SHP77 treated with DMSO at 0.1 percent for 48 hours (cell line): Measurements from ENCODE around the gene VENTX.

Experiments used
- DNase-seq: peaks from one replicate; lab custom pipeline; 2025; lab: John Stamatoyannopoulos, UW

The VENTX gene

DNA sequence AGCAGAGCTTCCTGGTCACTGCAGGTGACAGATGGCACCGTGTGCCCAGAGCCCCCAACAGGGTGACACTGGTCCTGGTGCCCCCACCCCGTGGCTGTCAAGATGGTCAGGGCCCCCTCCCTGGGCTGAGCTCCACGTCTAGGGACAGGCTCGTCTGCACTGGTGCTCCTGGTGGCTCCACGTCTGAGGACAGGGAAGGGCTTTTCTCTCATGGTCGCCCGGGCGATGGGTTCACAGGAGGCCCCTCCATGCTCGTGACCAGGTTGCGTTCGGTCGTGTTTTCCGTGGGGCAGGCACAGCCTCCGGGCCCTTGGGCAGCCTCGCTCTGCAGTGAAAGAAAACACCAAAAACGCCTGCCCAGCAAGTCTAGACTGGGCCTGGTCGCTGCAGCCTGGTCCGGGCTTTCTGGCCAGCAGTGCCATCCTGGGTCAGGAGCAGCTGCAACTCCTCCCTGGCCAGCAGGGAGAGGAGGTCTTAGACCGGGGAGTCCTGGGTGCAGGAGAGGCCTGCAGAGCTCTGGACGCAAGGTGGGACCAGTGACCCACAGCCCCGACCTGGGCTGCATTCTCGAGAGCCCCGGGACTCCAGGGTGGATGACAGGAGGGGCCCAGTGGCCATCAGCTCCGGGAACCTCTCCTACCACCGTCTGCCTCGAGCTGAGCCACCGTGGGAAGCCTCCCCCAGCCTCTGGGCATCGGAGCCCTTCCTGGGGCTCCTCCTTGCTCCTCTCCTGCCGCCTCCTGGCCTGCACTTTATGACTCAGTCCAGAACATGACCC lies 35.5 kb upstream of the VENTX start:
- DNase-seq, result no peak

DNA sequence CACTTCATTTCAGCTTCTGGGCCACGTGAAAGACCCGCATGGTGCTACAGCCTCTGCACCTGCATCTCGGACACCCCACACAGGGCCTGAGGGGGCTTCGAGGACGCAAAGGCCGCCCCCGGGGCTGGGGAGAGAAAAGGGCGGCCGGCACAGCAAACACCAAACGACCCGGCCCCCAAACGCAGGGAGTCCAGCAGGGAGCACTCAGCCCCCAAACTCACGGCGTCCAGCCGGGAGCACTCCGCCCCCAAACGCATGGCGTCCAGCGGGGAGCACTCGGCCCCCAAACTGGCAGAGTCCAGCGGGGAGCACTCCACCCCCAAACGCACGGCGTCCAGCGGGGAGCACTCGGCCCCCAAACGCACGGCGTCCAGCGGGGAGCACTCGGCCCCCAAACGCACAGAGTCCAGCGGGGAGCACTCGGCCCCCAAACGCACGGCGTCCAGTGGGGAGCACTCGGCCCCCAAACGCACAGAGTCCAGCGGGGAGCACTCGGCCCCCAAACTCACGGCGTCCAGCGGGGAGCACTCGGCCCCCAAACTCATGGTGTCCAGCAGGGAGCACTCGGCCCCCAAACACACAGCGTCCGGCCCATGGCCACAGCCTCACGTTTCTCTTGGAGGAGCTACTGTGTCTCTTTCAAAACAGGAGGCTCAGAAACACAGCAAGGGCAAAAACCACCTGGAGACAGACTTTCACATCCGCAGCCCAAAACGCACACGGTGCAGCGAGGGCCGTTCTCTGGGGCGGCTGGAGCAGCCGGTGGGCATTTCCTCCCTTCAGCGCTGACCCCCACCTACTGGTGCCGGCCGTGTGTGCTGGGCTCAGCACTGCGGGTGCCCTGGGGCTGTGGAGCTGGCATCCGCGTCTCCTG lies 34.6 kb upstream of the VENTX start:
- no peak for DNase-seq

DNA sequence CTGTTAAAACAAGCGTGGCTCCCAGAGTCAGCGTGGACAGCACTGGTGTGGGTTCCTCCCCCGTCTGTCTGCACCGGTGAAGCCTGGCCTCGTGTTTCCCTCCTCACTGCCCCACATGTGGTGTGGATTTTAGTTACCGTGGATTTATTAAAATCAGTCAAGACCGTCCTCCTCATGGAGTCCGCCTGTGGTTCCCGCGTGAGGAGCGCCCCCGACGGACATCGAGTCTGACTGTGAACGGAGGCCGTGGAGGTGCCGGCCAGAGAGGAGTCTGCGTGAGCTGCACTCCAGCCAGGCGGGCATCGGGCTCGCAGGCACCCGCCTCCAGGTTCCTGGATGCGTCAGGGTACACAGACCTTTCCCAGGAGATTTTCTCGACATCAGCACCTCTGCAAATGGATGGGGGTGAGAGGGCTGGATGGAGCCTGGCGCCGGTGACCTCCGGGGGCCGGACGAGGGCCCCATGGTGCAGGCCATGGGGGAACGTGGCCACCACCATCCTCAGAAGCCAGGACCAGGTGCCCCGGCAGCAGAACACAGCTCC lies 33.9 kb upstream of the VENTX start:
- no peak for DNase-seq

DNA sequence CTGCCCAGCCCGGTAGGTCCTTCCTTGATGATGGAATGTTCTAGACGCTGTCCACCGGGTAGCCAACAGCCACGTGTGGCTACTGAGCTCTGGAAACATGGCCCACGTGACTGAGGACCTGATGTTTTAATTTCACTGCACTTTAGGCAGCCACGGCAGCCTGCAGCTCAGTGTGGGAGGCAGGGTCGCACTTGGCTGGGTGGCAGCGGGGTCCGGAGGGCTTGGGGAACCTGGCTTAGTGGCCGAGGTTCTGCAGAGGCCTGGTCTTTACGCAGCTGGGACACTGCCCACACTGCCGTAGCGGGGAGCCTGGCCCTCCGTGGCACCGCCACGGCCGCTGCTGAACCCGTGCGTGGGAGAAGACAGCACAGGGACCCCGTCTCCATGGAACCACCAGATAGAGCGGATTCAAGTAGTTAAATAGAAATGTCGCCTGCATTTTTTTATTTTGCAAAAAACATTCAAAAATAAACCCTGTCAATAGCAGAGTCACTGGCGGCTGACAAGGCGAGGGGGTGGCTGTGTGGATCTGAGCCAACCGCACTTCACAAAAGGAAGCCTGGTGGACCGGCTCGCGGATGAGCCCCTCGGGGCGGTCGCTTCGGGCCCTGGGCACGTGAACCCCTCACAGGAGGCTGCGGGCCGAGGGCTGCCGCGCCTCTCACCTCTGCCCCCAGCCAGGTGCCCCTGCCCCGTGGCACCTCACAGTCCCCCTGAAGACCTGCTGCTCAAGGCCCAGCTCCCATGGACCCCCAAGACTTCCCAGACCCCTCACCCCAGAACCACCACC lies 33.2 kb upstream of the VENTX start:
- DNase-seq, result no peak

- no peak for DNase-seq
These were observed 32.5 kb upstream of the VENTX start for GRCh38 chr10:133205146-133205545.

DNA sequence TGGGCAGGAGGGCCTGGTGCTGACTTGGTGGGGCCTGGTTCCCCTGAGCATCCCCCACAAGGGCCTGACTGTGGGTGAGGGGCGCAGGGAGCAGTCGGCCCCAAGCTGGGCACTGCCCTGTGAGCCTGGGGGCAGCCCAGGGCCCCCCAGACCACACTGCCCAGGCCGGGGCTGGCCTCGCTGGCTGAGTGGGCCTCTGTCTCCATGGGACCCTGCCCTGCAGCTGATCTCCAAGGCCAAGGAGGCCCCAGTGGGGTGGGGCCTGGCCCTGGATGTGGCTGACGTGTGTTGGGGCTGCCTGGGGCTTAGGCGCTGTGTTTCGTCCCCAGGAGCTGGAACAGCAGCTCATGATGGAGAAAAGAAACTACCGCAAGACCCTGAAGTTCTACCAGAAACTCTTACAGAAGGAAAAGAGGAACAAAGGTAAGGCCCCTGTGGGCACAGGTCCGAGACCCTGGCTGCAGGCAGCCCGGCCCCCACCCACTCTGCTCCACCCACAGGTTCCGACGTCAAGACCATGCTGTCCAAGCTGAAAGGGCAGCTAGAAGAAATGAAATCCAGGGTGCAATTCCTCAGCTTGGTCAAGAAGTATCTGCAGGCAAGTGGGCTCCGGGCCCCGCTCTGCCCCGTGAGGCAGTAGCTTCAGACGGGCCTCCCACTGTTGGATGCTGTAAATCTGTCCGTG lies 31.2 kb upstream of the VENTX start:
- DNase-seq, result no peak

DNA sequence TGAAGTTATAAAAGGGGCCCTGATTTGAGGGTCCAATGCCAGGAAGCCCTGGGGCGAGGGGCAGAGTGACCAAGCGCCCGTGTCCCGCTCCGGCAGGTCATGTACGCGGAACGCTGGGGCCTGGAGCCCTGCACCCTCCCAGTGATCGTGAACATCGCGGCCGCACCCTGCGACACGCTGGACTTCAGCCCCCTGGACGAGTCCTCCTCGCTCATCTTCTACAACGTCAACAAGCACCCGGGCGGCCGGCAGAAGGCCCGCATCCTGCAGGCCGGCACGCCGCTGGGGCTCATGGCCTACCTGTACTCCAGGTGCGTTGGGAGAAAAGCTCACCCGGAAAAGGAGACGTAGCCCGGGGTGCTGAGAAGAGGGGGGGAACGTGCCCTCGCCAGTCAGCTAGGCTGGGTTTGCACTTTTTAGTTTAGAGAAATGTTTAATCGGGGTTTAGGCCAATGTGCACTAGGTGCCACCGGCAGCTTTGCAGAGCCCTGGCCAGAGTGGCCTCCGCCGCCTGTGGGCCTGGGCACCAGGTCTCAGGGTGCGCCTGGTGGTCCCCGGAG lies 30.5 kb upstream of the VENTX start:
- DNase-seq, result no peak

GRCh38 chr10:133207627-133208026 lies 30.0 kb upstream of the VENTX start:
- no peak for DNase-seq

DNA sequence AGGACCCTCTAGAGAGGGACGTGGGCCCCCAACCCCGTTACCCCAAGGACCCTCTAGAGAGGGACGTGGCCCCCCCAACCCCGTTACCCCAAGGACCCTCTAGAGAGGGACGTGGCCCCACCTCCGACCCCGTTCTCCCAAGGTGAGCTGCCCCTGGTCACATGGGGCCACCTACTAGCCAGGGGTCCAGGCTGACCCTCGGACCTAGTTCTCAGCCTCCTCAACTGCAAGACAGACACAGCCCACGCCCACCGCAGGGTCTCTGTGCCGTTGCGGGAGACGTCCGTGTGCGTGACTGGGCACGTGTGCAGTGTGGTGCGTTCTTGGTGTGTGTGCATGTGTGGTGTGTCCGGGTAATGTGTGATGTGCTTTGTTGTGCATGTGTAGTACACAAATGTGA lies 29.2 kb upstream of the VENTX start:
- no peak for DNase-seq

DNA sequence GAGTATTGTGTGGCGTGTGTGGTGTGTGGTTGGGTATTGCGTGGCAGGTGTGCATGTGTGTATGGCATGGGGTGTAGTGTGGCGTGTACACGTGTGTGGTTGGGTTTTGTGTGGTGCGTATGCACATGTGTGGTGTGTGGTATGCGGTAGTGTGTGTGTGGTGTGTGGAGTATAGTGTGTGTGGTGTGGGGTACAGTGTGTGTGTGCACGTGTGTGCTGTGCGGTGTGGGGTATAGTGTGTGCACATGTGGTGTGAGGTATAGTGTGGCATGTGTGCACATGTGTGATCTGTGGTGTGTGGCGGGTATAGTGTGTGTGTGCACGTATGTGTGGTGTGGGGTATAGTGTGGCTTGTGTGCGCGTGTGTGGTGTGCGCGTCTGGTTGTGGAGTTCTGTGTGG lies 28.5 kb upstream of the VENTX start:
- no peak for DNase-seq

- no peak for DNase-seq
These were observed 28.0 kb upstream of the VENTX start for GRCh38 chr10:133209641-133210040.

DNA sequence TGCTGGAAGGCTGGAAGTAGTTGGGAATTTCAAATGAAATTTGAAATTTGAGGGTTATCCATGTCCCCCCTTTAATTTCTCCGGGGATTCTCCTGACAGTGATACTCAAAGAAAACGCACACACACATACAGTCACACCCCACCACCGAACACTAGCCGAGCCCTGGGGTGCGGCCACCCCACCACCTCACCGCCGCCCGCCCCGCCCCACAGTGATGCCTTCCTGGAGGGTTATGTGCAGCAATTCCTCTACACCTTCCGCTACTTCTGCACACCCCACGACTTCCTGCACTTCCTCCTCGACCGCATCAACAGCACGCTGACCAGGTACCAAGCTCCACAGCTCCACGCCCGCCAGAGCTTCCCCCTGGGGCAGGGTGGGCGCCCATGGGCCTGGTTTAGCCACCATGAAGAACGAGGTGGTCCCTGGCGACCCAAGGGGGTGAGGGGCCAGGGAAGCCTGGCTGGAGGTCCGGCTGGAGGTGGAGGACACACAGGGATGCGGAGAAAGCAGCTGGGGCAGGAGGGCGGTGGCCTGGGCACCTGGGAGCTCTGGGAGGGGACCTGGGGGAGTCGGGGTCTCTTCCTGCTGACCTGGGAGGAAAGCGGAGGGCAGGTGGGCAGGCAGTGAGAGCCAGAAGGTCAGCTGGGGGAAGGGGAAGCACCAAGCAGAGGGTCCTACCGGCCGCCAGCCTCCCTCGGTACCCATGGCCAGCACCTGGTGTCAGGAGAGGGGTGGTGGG lies 27.1 kb upstream of the VENTX start:
- DNase-seq, result no peak

GRCh38 chr10:133211141-133211830 lies 26.4 kb upstream of the VENTX start:
- DNase-seq, result no peak

DNA sequence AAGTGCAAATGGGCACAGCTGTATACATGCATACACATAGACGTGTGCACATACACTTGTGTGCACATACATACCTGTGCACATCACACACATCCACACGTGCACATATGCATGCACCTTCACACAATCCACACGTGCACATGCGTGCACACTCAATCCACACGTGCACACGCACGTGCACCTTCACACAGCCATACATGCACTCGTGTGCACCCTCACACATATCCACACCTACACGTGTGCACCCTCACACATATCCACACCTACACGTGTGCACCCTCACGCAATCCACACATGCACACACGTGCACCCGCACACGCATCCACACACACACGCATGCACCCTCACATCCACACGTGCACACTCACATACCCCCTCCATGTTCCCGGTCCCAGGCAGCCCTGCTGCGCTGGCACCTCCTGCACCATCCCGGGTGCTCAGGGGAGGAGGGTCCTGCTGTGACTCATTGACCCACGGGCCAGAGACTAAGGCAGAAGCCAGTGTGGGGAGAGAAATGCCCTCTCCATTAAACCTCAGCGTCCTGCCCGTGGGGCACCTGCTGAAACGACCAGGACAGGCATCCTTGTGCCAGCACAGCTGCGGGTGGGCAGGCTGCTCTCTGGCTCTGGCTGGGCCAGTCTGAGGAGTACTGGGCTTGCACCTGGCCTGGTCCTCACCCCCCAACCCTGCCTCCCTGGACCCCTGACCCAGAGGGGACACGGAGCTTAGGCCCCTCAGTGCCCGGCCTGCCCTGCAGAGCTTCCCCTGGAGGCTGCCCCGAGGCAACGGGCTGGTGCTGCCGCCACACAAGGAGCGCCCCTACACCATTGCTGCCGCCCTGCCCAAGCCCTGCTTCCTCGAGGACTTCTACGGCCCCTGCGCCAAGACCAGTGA lies 25.4 kb upstream of the VENTX start:
- DNase-seq, result no peak

DNA sequence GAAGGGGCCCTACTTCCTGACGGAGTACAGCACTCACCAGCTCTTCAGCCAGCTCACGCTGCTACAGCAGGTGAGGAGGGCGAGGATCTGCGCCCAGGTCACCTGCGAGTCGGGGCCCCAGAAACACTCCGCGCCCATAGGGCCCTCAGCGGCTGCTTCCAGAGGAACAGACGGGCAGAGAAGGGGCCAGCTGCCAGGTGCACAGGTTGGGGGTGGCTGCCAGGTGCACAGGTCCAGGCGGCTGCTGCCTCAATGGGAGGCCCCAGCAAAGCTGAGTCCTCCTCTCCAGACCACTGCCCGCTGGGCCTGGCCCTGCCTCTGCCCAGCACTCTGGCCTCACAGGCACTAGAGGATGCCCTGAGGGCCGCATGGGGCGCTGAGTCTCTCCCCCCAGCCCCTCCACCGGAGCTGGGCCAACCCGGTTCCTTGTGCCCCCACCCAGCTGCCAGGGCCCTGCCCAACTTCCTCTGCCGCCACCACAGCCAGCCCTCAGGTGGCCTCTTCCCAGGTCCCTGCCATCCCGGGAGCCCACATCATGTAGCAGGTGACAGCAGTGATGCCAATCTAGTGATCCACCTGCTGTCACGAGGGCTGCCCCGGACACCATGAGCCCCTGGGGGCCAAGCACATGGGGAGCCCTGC lies 24.7 kb upstream of the VENTX start:
- no peak for DNase-seq

GRCh38 chr10:133213641-133214467 lies 23.8 kb upstream of the VENTX start:
- no peak for DNase-seq
